Muscle layer of duodenum (tissue), 2 donors: ENCODE measurements around the gene ZNF728.
"Not testable (repeated sequence)": the region's sequence is repeated elsewhere in the genome, so short reads cannot be mapped to it uniquely, and the experiment has no call there.

Source experiments
- H3K27ac ChIP-seq: one replicate; pipeline ENCODE4 v1.7.0; 2013; ENCODE audit warnings: mild to moderate bottlenecking, low read length
- H3K27me3 ChIP-seq: one replicate; pipeline ENCODE4 v1.7.0; 2013; ENCODE audit warnings: low read depth, mild to moderate bottlenecking, control low read depth, low read length
- H3K36me3 ChIP-seq, 2 donors: one replicate each; pipeline ENCODE4 v1.7.0; 2013; ENCODE audit warnings: low read length in 2 of 2, control low read depth in 1 of 2, mild to moderate bottlenecking in 1 of 2; ENCODE audit not compliant: insufficient read depth in 2 of 2, control insufficient read depth in 1 of 2
- H3K4me1 ChIP-seq, 2 donors: one replicate each; pipeline ENCODE4 v1.7.0; 2013; ENCODE audit warnings: low read length in 2 of 2, mild to moderate bottlenecking in 2 of 2, control low read depth in 1 of 2, moderate library complexity in 1 of 2; ENCODE audit not compliant: insufficient read depth in 2 of 2, control insufficient read depth in 1 of 2
- H3K4me3 ChIP-seq, 2 donors: one replicate each; pipeline ENCODE4 v1.7.0; 2013; ENCODE audit warnings: low read length in 2 of 2, low read depth in 1 of 2, mild to moderate bottlenecking in 1 of 2
- H3K9me3 ChIP-seq, 2 donors: one replicate each; pipeline ENCODE4 v1.7.0; 2013; ENCODE audit warnings: low read length in 2 of 2, control low read depth in 1 of 2, mild to moderate bottlenecking in 1 of 2; ENCODE audit not compliant: control insufficient read depth in 1 of 2
- donor health status: healthy.

ZNF728 gene

GRCh38 chr19:22927576-22927975 is 75.4 kb downstream of the ZNF728 start:
- H3K27me3 ChIP-seq, H3K4me3 ChIP-seq, H3K36me3 ChIP-seq, H3K4me1 ChIP-seq, H3K27ac ChIP-seq: not testable (repeated sequence)
- peaks cover 0 to 13% of the 10 kb centered on the region in 2 donors for H3K9me3 ChIP-seq

- H3K4me1 ChIP-seq, H3K36me3 ChIP-seq, H3K4me3 ChIP-seq, H3K9me3 ChIP-seq, H3K27ac ChIP-seq, H3K27me3 ChIP-seq: not testable (repeated sequence)
These were observed 77.8 kb downstream of the ZNF728 start for GRCh38 chr19:22925181-22925580.
